Activated effector memory CD4-positive, alpha-beta T cell treated with Interleukin-2 at 50 U/mL for 16 hours (primary cell): Measurements from ENCODE around the gene PFKP.
"Not testable (repeated sequence)": the region's sequence is repeated elsewhere in the genome, so short reads cannot be mapped to it uniquely, and the experiment has no call there.

Experiments
- DNase-seq: peaks from one replicate; pipeline ENCODE4 v3.0.0-alpha.2; 2020

Gene PFKP

GRCh38 chr10:3047596-3047995 lies 19.8 kb upstream of the PFKP start:
- DNase-seq: no peak

GRCh38 chr10:3048119-3049019 lies 19.0 kb upstream of the PFKP start:
- no peak for DNase-seq

GRCh38 chr10:3051692-3052091 lies 15.7 kb upstream of the PFKP start:
- no peak for DNase-seq

GRCh38 chr10:3053155-3053554 lies 14.2 kb upstream of the PFKP start:
- no peak for DNase-seq

GRCh38 chr10:3054183-3054850 lies 13.0 kb upstream of the PFKP start:
- DNase-seq: no peak

DNA sequence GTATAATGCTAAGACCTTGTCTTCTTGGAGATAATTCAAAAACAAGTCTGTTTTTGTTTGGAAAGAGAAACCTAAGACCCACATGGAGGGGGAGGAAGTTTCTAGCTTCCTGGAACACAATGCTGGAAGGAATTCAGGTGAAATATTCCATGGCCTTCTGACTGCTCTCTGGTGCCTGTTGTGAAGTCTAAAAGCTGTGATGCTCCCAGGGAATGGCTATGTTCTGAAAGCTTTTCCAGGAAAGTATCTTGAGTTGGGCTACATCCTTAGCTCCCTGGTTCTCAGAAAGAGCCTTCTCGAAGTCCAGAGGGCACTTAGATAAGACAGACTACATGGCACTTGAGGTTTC lies 12.5 kb upstream of the PFKP start:
- DNase-seq: no peak

DNA sequence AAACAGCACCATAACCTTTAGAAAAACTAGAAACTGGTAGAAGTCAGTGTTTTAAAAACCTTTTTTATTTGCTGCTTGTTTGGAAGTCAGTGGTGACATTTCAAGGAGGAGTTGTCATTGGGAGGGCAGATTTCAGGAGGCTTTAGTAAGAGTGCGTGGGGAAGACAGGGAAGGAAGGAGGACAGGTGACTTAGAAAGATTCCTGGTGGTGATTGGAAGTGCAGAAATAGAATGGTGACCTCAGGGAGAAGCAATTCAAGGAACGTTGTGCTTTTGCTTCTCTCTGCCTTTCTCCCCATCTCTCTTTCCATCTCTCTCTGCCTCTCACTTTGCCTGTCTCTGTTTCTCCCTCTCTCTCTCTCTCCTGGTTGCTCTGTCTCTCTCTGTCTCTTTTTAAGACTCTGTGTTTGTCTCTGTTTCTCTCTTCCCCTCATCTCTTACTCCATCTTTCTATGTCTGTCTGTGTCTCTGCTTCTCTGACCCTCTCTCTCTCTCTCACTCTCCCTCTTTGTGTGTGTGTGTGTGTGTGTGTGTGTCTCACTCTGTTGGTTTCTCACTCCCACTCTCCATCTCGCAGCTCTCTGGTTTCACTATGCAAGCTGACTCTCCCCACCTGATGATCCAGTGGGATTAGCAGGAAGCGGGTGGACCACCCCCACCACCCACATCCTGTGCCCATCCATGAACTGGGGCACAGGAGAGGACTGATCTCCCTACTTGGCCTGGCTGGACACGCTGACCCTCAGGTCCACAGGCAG lies 10.9 kb upstream of the PFKP start:
- DNase-seq: no peak

DNA sequence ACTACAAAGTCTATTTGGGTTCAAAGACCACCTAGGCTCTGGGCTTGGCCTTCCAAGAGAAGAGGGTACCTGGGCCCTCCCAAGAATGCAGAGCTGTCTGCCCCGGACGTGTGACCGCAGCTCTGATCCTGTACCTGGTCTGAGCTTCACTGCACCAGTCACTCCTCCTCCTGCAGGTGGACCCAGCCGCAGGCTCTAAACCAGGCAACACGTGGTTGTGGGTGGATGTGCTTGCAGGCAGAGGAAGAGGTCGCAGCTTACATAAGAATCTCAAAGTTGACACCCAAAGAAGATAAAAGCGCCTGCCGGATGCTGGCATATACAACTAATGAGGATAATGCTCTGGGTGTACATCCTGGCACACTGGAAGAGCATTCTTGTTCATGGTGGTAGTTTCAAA lies 9.4 kb upstream of the PFKP start:
- no peak for DNase-seq

- no peak for DNase-seq
Measured at GRCh38 chr10:3059974-3060373, 7.4 kb upstream of the PFKP start.

- DNase-seq: no peak
Measured at GRCh38 chr10:3060481-3060889, 6.9 kb upstream of the PFKP start.

DNA sequence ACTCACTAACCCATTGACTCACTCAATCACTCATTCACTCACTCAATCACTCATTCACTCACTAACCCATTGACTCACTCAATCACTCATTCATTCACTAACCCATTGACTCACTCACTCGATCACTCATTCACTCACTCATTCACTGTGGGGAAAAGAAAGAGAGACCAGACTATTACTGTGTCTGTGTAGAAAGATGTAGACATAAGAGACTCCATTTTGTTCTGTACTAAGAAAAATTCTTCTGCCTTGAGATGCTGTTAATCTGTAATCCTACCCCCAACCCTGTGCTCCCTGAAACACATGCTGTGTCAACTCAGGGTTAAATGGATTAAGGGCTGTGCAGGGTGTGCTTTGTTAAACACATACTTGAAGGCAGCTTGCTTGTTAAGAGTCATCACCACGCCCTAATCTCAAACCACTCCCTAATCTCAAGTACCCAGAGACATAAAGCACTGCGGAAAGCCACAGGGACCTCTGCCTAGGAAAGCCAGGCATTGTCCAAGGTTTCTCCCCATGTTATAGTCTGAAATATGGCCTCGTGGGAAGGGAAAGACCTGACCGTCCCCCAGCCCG lies 5.9 kb upstream of the PFKP start:
- DNase-seq: not testable (repeated sequence)

GRCh38 chr10:3062502-3063186 lies 4.7 kb upstream of the PFKP start:
- no peak for DNase-seq

- DNase-seq: no peak
Measured at GRCh38 chr10:3064423-3064822, 2.9 kb upstream of the PFKP start.

GRCh38 chr10:3065622-3066021 lies 1.7 kb upstream of the PFKP start:
- no peak for DNase-seq

- no peak for DNase-seq
Measured at GRCh38 chr10:3066317-3067117, 831 bp upstream of the PFKP start.

DNA sequence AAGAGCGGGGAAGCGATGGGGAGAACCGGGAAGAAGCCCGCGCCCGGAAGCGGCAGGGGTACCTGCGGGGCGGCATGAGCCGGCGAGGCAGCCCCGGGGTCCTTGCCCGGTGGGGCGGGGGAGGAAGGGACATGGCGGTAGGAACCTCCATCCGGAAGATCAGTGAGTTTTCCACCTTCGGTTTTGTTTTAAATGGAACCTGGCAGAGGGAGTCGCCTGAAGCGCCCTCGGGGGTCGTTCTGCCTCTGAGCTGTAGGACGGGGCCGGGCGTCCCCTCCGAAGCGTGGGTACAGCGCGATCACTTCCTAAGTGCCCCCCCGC lies 471 bp downstream of the PFKP start:
- DNase-seq: no peak

DNA sequence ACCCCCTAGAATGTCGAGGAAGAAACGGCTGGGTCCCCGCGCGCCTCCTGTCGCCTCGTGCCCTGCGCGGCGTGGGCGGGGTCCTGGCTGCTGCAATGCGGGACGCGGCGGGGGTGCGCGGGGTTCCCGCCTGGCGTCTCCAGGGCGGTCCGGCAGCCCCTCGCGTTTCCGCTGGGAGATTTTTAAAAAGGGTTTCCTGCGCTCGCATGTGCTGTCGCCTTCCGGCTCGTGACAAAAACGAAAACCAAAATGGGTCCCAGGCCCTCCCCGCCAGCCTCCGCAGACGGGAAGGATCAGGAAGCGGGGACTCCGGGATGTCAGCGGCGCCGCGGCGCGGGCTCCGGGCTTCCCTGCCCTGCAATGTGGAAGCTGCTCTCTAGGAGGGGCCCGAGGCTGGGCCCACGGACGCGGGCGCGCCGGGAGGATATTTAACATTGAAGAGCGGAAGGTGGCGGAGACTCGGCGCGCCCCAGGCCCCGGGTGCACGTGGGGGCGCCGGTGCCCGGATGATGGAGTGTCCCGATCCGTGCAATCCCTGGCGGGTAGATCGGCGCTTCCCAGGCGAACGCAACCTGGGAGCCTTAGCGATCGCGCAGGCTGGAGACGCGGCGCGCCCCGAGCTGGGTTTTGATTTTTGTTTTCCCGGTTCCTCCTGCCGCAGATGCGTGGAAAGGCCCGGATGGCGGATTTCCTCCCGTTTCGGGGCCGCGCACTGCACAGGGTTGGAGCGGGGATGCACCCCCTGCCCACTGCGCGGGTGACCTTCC lies 1.0 kb downstream of the PFKP start:
- DNase-seq: peak; percentile 44

- no peak for DNase-seq
Measured at GRCh38 chr10:3068968-3069737, 1.8 kb downstream of the PFKP start.

DNA sequence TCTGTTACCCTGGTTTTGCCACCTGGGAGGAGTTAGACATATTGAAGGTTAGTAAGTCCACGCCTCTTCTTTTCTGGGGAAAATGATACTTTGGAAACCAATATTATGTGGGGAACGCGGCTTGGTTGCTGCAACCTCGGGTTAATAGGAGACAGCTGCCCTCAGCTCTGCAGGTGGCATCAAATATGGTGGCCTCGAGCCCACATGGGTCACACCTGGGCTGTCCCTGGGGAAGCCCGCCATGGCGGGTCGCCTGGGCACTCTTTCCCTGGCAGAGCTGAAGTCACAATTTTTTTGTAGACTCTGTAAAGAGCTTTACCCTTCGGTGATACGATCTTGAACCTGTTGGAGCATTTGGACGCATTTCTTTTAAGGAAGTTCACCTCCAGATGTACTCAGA lies 2.5 kb downstream of the PFKP start:
- DNase-seq: no peak

- DNase-seq: peak; percentile 15
Measured at GRCh38 chr10:3071405-3072198, 4.3 kb downstream of the PFKP start.
